AG20443 (cell line): Measurements from ENCODE around the gene HSH2D.
"Not testable (repeated sequence)": the region's sequence is repeated elsewhere in the genome, so short reads cannot be mapped to it uniquely, and the experiment has no call there.

ENCODE experiments used
- DNase-seq: peaks from one replicate; pipeline ENCODE4 v3.0.0; 2012; ENCODE audit warnings: low spot score, mixed read lengths

Gene HSH2D

GRCh38 chr19:16155128-16155527 lies 11.6 kb downstream of the HSH2D start:
- no peak for DNase-seq

DNA sequence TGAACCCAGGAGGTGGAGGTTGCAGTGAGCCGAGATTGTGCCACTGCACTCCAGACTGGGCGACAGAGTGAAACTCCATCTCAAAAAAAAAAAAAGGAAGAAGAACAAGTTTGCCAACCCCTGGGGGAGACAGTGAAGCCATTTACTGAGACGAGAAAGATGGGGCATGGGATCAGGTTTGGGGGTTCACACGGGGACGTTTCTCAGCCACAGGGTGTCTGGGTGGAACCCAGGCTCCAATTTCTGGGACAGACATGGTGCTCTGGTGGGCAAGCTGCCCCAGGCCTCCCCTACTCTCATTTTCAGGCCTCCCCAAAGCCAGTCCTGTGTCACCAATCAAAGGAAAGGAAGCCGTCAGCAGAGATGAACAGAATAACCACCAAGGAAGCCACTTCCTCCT lies 13.4 kb downstream of the HSH2D start:
- DNase-seq: no peak

DNA sequence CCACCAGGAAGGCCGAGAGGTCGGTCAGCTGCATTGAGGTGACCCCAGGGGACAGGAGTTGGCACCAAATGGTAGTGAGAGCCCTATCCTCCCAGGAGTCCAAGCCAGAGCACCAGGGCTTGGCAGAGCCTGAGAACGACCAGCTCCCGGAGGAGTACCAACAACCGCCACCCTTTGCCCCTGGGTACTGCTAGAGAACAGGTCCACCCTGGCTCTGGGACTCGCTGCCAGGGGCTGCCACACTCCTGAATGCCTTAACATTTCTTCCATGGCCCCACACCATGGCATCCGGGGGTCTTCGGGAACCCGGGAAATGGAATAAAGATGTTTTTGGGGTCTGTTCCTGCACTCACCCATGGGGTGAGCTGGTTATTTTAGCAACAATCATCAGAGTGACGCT lies 14.1 kb downstream of the HSH2D start:
- no peak for DNase-seq

GRCh38 chr19:16159655-16160054 lies 16.2 kb downstream of the HSH2D start:
- DNase-seq: no peak

DNA sequence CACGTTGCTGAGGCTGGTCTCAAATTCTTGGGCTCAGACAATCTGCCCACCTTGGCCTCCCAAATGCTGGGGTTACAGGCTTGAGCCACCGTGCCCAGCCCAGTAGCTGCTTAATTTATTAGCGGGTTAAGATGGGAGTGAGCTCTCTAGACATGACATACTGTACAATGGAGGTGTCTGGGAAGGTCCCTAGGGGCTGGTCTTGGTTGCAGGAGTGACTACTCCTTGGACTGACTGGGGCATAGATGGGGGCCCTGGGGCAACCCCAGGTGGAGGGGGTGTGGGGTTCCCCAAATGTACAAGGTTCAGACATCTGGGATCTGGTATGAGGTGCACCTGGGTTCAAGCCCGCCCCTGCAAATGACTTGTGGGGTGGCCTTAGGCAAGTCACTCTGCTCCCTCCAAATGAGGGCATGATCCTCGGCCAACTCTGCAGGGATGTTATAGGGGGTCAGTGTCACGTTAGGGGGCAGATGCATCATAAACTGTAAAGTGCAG lies 17.0 kb downstream of the HSH2D start:
- no peak for DNase-seq

DNA sequence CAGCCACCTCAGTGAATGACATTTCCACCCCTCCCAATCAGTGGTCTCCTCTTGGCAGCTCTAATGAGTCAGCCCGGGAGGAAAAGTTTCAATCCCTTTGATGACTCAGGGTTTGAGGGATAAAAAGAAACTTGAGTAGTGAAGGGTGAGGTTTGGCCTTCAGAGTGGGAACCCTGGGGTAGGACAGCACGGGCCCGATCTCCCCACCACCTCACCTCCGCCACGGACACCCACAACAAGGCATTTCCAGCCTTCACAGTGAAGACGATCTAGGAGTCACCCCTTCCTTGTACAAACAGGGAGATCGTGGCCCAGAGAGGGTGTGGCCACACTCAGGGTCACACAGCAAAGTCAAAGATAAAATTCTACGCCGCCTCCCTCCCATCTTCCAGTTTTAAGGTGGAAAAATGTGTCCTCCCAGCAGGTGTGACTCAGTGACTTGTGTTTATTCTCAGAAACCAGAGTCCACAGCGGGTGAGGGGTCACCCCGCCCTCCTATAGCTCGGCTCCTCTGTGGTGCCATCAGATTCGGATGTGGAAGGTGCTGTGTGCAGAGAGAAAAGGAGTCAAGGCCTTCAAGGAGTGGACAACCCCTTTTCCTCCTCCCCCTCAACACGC lies 17.6 kb downstream of the HSH2D start:
- peak; percentile 58 for DNase-seq

DNA sequence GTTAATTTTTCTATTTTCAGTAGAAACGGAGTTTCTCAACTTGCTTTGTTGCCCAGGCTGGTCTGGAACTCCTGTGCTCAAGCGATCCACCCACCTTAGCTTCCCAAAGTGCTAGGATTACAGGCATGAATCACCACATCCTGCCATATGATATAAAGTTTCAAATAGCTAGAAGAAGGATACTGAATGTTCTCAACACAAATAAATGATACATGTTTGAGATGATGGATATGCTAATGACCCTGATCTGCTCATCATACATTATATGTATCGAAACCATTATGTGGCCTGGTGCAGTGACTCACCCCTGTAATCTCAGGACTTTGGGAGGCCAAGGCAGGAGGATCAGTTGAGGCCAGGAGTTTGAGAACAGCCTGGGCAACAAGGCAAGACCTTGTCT lies 18.4 kb downstream of the HSH2D start:
- no peak for DNase-seq

- no peak for DNase-seq
Observed at GRCh38 chr19:16164222-16164890, 20.9 kb downstream of the HSH2D start.

DNA sequence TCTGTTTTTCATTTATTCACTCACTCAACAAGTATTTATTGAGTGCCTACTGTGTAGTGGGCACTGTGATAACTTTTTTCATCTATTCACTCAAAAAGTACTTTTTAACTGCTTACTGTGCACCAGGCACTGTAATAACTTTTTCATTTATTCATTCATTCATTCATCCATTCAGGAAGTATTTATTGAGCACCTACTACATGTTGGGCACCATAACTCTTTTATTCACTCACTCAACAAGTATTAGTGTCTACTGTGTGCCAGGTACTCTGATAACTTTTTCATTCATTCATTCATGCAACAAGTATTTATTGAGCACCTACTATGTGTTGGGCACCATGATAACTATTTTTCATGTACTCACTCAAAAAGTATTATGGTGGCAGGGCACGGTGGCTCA lies 22.9 kb downstream of the HSH2D start:
- DNase-seq: no peak

GRCh38 chr19:16167055-16167454 lies 23.6 kb downstream of the HSH2D start:
- no peak for DNase-seq

DNA sequence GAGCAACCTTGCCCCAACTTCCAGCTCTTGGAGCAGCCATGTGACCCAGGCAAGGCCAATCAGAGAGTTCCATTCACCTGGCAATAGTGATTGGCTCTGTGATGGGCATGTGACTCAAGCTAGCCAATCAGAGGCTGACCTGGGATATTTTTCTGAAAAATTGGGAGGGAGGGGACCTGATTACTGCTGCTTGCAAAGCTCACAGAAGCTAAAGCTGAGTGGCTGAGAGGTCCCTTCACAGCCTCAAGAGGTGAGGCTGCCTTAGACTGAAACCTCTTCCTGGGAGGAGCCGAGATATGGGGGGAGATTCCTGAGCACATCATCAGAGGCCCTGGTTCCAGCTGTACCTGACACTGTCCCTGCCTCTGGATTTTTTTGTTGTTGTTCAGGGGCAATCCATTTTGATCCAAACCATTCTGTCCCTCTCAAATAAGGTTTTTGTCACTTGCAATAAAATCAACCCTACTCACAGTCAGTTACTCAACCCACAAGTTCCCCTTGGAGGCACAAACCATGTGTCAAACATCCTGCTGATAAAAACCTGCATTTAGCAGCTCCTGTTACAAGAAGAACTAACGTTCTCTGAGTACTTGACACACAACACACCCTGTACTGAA lies 25.1 kb downstream of the HSH2D start:
- DNase-seq: no peak

DNA sequence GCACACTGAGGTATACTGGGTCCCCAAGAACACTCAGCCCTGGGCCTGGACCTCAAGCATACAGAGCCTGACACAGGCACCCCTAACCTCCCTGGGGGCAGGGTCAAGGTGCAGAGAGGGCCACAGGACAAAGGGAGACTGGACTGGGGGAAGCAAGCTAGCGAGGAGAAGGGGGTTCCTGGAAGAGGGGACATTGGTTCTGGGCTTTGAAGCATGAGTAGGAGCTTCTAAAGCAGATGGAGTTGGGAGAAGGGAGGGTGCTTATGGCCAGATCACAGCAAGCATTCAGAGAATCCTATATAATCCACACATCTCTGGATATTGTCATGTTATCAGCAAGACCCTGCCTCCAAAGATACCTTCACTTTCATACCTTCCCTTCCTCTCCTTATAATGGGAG lies 26.6 kb downstream of the HSH2D start:
- DNase-seq: no peak

- no peak for DNase-seq
Observed at GRCh38 chr19:16175954-16176353, 32.5 kb downstream of the HSH2D start.

- not testable (repeated sequence) for DNase-seq
Observed at GRCh38 chr19:16178866-16179265, 35.4 kb downstream of the HSH2D start.

DNA sequence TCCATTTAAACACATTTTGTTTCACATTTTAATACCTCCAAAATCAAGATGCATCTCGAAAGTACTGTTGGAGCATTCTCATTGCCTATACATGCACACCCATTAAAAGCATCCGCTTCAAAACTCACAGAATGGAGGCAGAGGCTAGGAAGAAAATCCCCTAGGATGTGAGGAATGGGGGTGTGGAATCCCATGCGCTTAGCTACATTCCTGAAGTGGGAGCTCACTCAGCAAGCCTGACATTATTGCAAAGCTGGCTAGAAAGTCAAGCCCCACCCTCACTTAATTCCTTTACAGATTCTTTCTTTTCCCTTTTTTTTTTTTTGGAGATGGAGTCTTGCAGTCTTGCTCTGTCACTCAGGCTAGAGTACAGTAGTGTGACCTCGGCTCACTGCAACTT lies 37.1 kb downstream of the HSH2D start:
- peak; percentile 90 for DNase-seq

- DNase-seq: no peak
Observed at GRCh38 chr19:16184665-16185122, 41.2 kb downstream of the HSH2D start.

DNA sequence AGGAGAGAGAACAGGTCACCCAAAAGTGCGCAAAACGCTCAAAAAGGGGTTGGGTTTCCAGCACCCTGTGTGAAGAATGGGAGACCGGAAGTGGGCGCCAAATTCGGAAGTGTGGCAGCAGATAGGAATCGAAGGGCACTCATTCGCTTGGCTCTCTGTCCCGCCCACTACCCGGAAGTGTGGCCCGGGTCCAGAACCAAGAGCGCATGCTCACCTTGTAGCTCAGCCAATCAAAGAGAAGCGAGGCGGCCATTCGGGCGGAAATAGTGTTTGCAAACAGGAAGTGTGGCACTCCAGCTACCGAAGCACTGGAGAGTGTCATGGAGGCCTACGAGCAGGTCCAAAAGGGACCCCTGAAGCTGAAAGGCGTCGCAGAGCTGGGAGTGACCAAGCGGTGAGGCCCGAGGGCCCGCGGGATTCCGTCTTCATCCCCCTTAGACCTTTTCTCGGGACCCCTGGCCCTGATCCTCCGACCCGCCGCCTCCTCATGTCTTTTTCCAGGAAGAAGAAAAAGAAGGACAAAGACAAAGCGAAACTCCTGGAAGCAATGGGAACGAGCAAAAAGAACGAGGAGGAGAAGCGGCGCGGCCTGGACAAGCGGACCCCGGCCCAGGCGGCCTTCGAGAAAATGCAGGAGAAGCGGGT lies 41.8 kb downstream of the HSH2D start, which contains the start of gene FAM32A:
Gene FAM32A, plus strand, starts transcription at position 288 of the 645 bp plus-strand sequence. Its CDS starts 33 bp downstream, at position 321.
- peak; percentile 98 for DNase-seq

- peak; percentile 55 for DNase-seq
Observed at GRCh38 chr19:16185768-16186123, 42.3 kb downstream of the HSH2D start.

DNA sequence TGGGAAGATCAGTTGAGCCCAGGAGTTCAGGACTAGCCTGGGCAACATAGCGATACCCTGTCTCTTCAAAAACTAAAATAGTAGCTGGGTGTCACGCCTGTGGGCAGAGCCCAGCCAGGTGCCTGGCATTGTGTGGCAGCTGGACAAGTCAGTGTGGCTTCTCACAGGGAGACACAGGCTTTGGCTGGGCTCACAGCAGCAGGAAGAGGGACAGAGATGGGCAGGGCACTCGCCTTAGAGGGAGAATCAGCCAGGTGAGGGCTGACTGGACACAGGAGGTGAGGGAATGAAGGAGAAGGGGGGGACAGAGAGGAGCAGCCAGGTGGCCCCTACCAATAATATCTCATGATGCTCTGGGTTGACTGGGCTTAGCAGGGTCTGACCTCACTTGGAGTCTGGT lies 45.0 kb downstream of the HSH2D start:
- no peak for DNase-seq

DNA sequence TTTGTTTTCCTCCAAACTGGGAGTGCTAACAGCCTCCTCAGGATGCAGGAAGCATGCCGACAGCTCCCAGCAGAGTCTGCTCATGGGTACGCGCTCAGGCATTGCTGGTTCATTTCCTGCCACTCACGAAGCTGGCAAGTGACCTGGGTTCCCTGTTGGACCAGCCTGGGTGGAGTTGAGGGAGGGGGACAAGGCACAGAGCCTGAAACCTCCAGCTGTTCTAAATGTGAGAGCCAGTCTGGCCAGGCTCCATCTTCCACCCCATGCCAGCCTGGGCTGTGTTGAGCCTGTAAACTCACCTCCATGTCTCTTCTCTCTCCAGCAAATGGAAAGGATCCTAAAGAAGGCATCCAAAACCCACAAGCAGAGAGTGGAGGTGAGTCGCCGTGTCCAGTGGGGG lies 46.7 kb downstream of the HSH2D start:
- DNase-seq: no peak

GRCh38 chr19:16190736-16191135 lies 47.3 kb downstream of the HSH2D start:
- DNase-seq: peak; percentile 2

GRCh38 chr19:16191216-16191908 lies 47.9 kb downstream of the HSH2D start:
- DNase-seq: no peak
